Urinary bladder (tissue), 4 donors: Measurements from ENCODE around the gene ABHD10. TPM values are rescaled to one million over a fixed set of nuclear protein-coding genes. Genes with fewer than 3 reads are reported as not detected.

Source experiments
- DNase-seq: peaks from one replicate; pipeline ENCODE4 v3.0.0-alpha.2; 2015; ENCODE audit errors: extremely low spot score
- H3K27ac ChIP-seq: one replicate; pipeline ENCODE4 v1.5.1; 2013; ENCODE audit warnings: low read depth, mild to moderate bottlenecking, moderate library complexity
- H3K36me3 ChIP-seq: one replicate; pipeline ENCODE4 v1.6.1; 2013; ENCODE audit warnings: mild to moderate bottlenecking, moderate library complexity; ENCODE audit not compliant: insufficient read depth
- H3K4me1 ChIP-seq: one replicate; pipeline ENCODE4 v1.6.1; 2013; ENCODE audit warnings: mild to moderate bottlenecking, moderate library complexity; ENCODE audit not compliant: insufficient read depth
- H3K4me3 ChIP-seq: one replicate; pipeline ENCODE4 v1.5.1; 2013; ENCODE audit warnings: low read depth, low read length
- WGBS: extraction: QIAGEN DNeasy Blood & Tissue Kit; methylation state at CpG from one replicate; pipeline ENCODE4 v1.1.7; 2013; 5-methylcytosine and 5-hydroxymethylcytosine counted together
- polyA plus RNA-seq: library from polyadenylated mRNA; stranded (reverse); fragments of 200-250 nt; gene quantifications from one replicate; pipeline ENCODE4 v1.2.3, GENCODE V29; 2013
- total RNA-seq: library from RNA; depleted of rRNA; stranded (reverse); fragments of >200 nt; gene quantifications from one replicate; pipeline ENCODE4 v1.2.3, GENCODE V29; 2014
- donor health status: healthy with polysubstance abuse.
- donor health status: healthy.

Gene ABHD10
- total and polyA plus RNA-seq, 2 donors = 23.3 to 62.3 TPM

- H3K4me1 ChIP-seq = no peaks in the 10 kb centered on the region
- 76% methylated on average over 11 of the region's 11 CpGs for WGBS
- no peak for DNase-seq
- H3K27ac ChIP-seq = no peak overlapping the region
- H3K4me3 ChIP-seq = no peak overlapping the region
- H3K36me3 ChIP-seq = no peaks in the 10 kb centered on the region
Observed at GRCh38 chr3:111971533-111972130, 7.2 kb upstream of the ABHD10 start.

DNA sequence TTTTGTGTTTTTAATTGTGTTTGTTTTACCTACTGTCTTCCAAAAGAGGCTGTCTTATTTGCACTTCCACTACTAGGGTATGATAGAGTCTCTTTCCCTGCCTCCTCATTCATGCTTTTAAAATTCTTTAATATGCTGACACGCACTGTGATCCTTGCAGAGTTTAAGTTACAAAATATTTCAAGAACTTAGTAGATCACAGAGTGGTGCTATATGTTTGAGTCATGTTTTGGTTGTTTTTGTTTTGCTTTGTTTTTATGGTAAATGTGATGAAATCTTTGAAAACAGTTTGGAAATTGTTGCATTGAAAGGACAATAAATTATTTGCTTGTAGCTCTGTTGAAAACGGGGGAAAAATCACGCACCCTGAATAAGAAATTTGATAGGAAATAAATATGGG is 5.9 kb upstream of the ABHD10 start:
- Histone ChIP-seq H3K4me3 (no peak overlapping the region), H3K27ac (no peak overlapping the region), H3K36me3 (no peaks in the 10 kb centered on the region), H3K4me1 (no peaks in the 10 kb centered on the region)
- no peak for DNase-seq
- 81% methylated on average over 3 of the region's 3 CpGs for WGBS

DNA sequence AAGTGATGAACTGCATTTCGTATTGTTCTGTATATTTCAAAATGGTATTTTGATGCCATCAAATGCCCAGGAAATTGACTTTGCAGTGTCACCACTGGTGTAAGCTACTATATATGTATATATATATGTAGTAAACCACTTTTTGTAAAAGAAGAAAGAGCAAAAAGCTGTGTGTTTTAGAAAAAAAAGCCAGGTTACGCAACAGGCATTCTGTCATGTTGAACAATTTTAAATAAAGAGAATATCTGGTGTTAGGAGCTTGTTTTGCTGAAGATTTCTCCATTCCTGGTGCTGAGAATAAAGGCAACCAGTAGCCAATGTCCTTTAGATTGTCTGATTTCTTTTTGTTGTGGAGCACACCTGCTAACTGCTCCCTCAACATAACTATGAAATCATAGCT is 3.7 kb upstream of the ABHD10 start:
- Histone ChIP-seq H3K36me3 (no peaks in the 10 kb centered on the region), H3K4me3 (no peak overlapping the region), H3K4me1 (no peaks in the 10 kb centered on the region), H3K27ac (no peak overlapping the region)
- no peak for DNase-seq
- WGBS = 92% methylated on average over 2 of the region's 2 CpGs

GRCh38 chr3:111976254-111976653 is 2.6 kb upstream of the ABHD10 start:
- no peaks in the 10 kb centered on the region for H3K36me3 ChIP-seq
- peak overlapping the region; percentile 2 for H3K27ac ChIP-seq
- no peaks in the 10 kb centered on the region for H3K4me1 ChIP-seq
- H3K4me3 ChIP-seq = no peak overlapping the region
- no peak for DNase-seq
- WGBS = 51% methylated on average over 2 of the region's 2 CpGs

- no peak for DNase-seq
- Histone ChIP-seq H3K4me3 (peak overlapping the region; percentile 74), H3K4me1 (no peaks in the 10 kb centered on the region), H3K27ac (peak overlapping the region; percentile 74), H3K36me3 (no peaks in the 10 kb centered on the region)
- 18% methylated on average over 5 of the region's 5 CpGs for WGBS
Observed at GRCh38 chr3:111979434-111980038, 710 bp downstream of the ABHD10 start.

GRCh38 chr3:111980716-111981456 is 2.1 kb downstream of the ABHD10 start:
- WGBS = 91% methylated on average over 10 of the region's 10 CpGs
- DNase-seq = no peak
- no peak overlapping the region for H3K27ac ChIP-seq
- H3K36me3 ChIP-seq = no peaks in the 10 kb centered on the region
- no peaks in the 10 kb centered on the region for H3K4me1 ChIP-seq
- H3K4me3 ChIP-seq = no peak overlapping the region

GRCh38 chr3:111981457-111981763 is 2.6 kb downstream of the ABHD10 start:
- Histone ChIP-seq H3K27ac (no peak overlapping the region), H3K4me3 (no peak overlapping the region), H3K4me1 (no peaks in the 10 kb centered on the region), H3K36me3 (no peaks in the 10 kb centered on the region)
- WGBS = 44% methylated on average over 3 of the region's 3 CpGs
- DNase-seq = no peak

DNA sequence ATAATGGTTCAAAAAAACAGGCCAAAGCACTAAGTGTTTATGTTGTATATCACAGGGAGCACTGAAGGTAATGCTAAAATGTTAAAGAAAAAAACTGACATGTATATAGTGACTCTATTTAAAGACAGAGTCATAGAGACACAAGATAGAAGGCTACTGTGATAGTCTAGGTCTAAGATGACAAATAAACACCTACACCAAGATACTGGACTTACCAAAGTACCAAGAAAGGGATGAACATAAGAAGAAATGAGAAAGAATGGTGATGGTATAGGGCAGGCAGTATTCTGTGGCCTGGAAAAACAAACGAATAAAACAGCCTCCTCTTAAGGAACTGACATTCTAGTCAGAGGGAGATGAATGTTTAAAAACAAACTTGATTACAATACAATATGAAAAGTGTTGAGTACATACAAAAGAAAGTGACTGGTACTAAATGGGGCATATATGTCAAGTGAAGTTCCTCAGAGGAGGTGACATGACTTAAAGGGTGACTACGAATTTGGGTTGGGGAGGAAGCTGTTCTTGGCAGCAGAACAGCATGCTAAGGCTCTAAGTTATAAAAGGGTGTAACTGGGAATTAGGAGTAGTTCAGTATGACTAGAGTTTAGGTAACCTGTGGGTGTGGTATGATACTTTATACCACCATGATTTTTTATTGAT is 5.9 kb downstream of the ABHD10 start:
- H3K4me3 ChIP-seq = no peak overlapping the region
- no peak for DNase-seq
- no peaks in the 10 kb centered on the region for H3K4me1 ChIP-seq
- H3K36me3 ChIP-seq = peaks cover 2% of the 10 kb centered on the region
- H3K27ac ChIP-seq = no peak overlapping the region
- WGBS = 60% methylated on average over 2 of the region's 2 CpGs

- 87% methylated on average over 3 of the region's 3 CpGs for WGBS
- H3K4me1 ChIP-seq = no peaks in the 10 kb centered on the region
- no peak overlapping the region for H3K27ac ChIP-seq
- no peak overlapping the region for H3K4me3 ChIP-seq
- DNase-seq = no peak
- H3K36me3 ChIP-seq = peaks cover 2% of the 10 kb centered on the region
Observed at GRCh38 chr3:111986800-111987199, 8.0 kb downstream of the ABHD10 start.

DNA sequence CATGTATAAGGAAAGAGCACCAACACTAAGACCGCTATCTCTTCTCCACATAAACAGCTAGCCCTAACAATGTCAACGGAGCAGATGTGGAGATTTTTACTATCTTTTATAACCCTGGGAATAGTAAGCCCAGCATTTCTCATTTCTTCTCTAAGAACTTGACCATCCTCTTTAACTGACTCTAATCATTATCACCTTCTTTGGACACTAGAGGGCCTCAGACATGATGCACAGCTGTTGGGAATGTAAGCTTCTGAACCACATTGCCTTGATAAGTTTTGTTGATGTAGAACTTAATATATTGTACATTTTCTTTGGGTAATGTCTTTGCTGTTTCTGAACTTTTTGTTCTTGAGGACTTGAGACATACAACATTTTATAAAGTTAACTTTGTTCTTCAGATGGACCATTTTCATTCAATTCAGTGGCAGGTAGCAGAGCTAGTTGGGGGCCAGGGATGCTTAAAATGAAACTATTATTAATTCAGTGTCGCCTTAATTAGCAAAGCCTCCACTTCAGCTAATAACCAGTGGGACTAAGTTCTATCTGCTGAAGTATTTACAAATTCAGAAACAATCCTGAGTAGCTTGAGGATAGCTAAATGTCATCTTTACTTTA is 10.3 kb downstream of the ABHD10 start:
- Histone ChIP-seq H3K36me3 (peaks cover 2% of the 10 kb centered on the region), H3K27ac (peak overlapping the region; percentile 10), H3K4me1 (no peaks in the 10 kb centered on the region), H3K4me3 (no peak overlapping the region)
- DNase-seq = peak; percentile 35
- WGBS = 45% methylated on average over 3 of the region's 3 CpGs

DNA sequence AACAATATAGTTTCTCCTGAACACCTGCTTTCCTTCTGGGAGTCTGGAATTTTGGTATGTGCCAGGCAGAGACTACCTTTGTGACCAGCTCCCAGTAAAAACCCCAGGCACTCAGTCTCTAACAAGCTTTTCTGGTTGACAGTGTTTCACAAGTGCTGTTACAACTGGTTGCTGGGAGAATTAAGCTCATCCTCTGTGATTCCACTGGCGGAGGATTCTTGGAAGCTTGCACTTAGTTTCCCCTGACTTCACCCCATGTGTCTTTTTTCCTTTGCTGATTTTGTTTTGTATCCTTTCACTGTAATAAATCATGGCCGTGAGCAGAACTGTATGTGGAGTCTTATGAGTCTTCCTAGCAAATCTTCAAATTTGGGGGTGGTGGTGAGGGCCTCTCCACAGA is 14.2 kb downstream of the ABHD10 start:
- H3K36me3 ChIP-seq = no peaks in the 10 kb centered on the region
- 75% methylated on average over 2 of the region's 2 CpGs for WGBS
- no peak overlapping the region for H3K27ac ChIP-seq
- H3K4me1 ChIP-seq = no peaks in the 10 kb centered on the region
- DNase-seq = no peak
- H3K4me3 ChIP-seq = no peak overlapping the region

- Histone ChIP-seq H3K4me3 (peak within 1 kb of the TSS; percentile 29), H3K36me3 (no peaks in the 10 kb centered on the region), H3K4me1 (no peaks in the 10 kb centered on the region), H3K27ac (no peak within 1 kb of the TSS)
- no peak for DNase-seq
- 7% methylated on average over 30 of the region's 30 CpGs for WGBS
Observed at GRCh38 chr3:111998636-111999483, 20.0 kb downstream of the ABHD10 start, which contains the start of gene TAGLN3. TSS of gene TAGLN3 (plus strand) at chr3:111998922. CDS start at chr3:111999423, 501 bp downstream.
